ENCODE data around the gene LMBRD1.

LMBRD1 gene

DNA sequence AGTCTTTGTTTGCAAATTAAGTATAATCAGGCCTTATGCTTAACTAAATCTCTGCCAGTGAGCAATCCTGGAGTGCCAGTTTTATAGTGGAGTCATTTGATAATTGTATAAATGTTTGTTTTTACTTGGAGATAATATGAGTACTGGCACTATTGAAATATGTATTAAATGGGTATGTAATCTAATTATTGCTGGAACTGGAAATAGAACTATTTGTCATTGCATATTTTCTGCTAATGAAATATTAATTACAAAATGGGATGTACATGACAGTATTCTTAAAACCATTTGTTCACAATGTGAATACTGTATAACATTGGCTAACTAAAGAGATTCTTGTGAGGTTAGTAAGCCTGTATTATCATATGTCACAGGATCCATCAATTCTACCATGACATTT lies 20.5 kb upstream of the LMBRD1 start:
- TF ChIP-seq, protein P1, sequence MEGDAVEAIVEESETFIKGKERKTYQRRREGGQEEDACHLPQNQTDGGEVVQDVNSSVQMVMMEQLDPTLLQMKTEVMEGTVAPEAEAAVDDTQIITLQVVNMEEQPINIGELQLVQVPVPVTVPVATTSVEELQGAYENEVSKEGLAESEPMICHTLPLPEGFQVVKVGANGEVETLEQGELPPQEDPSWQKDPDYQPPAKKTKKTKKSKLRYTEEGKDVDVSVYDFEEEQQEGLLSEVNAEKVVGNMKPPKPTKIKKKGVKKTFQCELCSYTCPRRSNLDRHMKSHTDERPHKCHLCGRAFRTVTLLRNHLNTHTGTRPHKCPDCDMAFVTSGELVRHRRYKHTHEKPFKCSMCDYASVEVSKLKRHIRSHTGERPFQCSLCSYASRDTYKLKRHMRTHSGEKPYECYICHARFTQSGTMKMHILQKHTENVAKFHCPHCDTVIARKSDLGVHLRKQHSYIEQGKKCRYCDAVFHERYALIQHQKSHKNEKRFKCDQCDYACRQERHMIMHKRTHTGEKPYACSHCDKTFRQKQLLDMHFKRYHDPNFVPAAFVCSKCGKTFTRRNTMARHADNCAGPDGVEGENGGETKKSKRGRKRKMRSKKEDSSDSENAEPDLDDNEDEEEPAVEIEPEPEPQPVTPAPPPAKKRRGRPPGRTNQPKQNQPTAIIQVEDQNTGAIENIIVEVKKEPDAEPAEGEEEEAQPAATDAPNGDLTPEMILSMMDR (IDR thresholded peaks at IDR 0.05; ENCODE audit: control insufficient read depth, extremely low read depth, insufficient read depth), result no peak
- no peak overlapping the region for H3K4me3 ChIP-seq (ENCODE audit: low read depth, low read length)
- DNase-seq (ENCODE audit: low read depth), result no peak

DNA sequence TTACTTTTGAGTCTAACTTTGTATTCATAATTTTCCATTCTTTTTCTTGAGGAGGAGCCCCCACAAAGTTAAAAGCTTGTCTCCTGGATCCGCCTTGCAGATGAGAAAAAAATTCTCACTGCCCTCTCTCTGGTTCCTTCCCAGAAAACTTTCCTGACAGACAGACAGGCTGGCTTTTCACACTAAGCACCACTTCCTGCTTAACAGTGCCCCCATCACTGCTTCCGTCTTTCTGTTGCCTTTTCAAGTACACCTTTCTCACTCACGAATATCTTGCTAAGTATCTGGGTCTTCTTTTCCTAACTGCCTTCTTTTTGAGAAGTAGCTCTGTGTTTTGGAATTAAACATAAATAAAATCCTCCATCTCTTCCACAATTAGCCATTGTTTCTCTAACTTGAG lies 19.8 kb upstream of the LMBRD1 start:
- DNase-seq (ENCODE audit: low read depth), result no peak
- H3K4me3 ChIP-seq (ENCODE audit: low read depth, low read length), result no peak overlapping the region
- TF ChIP-seq, protein P1 (IDR thresholded peaks at IDR 0.05; ENCODE audit: control insufficient read depth, extremely low read depth, insufficient read depth), result no peak

DNA sequence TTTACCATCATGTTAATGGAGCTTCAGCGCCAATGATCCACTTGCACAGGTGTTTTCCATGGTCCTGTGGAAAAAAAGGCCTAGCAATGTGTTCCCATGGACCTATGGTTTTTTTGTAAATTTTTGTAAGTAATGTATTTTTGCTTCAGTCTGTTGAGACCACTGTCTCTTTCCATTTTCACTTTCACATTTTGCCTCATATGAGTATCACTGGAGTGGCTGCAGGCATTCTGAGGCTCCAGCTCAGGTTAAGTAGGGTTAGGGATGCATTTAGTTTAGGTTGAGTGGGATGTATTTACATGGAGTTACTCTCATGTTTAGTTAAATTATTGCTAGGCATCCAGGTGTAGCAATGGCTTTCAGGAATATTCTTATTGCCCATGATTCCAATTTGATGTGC lies 19.2 kb upstream of the LMBRD1 start:
- H3K4me3 ChIP-seq (ENCODE audit: low read depth, low read length), result no peak overlapping the region

DNA sequence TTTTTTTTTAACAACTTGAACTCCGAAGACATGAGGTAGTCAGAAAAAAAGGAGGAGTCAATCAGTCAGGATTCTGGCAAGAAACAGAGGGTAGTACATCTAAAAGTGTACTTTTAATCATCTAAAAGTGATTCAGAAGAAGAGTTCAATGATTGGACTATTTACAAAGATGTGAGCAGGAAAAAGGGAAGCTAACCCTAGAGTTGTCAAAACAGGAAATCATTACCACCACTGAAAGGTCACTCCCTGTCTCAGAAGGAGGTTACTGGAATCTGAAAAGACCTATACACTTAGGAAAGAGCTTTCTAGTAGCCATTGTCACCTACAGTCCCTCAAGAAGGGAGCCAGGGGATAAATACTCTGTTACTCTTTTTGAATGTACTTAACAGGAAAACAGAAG lies 16.7 kb upstream of the LMBRD1 start:
- TF ChIP-seq, protein P1 (IDR thresholded peaks at IDR 0.05; ENCODE audit: control insufficient read depth, extremely low read depth, insufficient read depth), result no peak
- DNase-seq (ENCODE audit: low read depth), result no peak
- no peak overlapping the region for H3K4me3 ChIP-seq (ENCODE audit: low read depth, low read length)

More for the DNA sequence above, 19.2 kb upstream of the LMBRD1 start:
- TF ChIP-seq, protein P1 (IDR thresholded peaks at IDR 0.05; ENCODE audit: control insufficient read depth, extremely low read depth, insufficient read depth), result no peak
- no peak for DNase-seq (ENCODE audit: low read depth)

DNA sequence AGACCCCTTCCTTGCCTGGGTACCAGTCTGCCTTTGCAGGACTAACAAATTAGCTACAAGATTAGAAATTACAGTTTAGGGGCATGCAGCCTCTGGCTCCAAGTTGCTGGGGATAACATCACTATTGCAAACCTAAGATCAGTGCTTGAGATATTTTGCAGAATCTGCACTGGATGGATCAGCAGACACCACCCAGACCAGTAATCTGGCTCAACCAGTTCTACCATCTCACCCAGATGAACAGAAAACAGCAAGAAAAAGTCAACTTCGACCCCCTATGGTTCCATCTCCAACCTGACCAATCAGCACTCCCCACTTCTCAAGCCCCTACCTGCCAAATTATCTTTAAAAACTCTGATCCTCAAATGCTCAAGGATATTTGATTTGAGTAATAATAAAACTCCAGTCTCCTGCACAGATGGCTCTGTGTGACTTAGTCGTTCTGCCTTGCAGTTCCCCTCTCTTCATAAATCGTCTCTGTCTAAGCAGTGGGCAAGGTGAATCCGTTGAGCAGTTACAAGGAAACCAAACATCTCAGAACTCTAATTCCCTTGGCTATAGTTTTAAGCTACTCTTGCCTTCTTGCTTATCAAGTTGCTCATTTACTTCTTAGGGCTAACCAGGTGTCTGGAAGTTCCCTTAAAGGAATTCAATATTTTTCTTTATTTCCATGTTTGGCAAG lies 16.1 kb upstream of the LMBRD1 start:
- TF ChIP-seq, protein P1 (IDR thresholded peaks at IDR 0.05; ENCODE audit: control insufficient read depth, extremely low read depth, insufficient read depth), result no peak
- DNase-seq (ENCODE audit: low read depth), result no peak
- no peak overlapping the region for H3K4me3 ChIP-seq (ENCODE audit: low read depth, low read length)

DNA sequence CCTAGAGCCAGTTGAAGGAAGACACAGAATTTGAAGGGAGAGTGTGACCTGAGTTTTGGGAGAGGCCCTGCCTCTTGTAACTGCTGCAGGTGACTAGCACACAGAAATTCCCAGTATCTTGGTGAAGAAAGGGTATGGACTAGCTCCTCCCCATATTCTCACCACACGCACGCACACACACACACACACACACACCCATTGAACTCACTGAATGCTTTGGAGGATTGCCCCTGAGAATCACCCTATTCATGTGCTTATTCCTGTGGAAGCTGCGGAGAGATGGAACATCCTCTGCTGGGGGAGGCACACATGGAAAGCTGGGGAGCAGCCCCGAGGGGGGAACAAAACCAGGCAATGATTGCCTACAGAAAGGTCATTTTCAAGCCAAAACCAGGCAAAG lies 6.2 kb upstream of the LMBRD1 start:
- no peak for DNase-seq (ENCODE audit: low read depth)
- no peak overlapping the region for H3K4me3 ChIP-seq (ENCODE audit: low read depth, low read length)
- TF ChIP-seq, protein P1 (IDR thresholded peaks at IDR 0.05; ENCODE audit: control insufficient read depth, extremely low read depth, insufficient read depth), result no peak

DNA sequence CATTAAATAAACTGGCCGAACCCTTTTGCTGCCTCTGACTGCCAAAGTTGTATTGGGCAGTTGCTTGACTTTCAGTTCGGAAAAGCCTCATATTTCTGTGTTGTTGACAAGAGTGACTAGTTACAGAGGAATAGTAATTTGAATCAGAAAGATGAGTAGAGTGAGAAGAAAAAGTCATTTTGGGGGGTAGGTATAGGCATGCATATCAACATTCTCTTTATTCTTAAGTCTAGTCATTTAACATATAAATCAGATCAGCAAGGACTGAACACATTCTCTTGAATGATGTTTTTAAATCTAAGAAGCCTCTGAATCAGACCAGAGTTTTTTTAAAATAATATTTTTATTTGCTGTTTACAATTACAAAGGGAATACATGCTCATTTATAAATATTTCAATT lies 4.9 kb upstream of the LMBRD1 start:
- no peak overlapping the region for H3K4me3 ChIP-seq (ENCODE audit: low read depth, low read length)
- DNase-seq (ENCODE audit: low read depth), result no peak

More for the DNA sequence above, 4.9 kb upstream of the LMBRD1 start:
- TF ChIP-seq, protein P1 (IDR thresholded peaks at IDR 0.05; ENCODE audit: control insufficient read depth, extremely low read depth, insufficient read depth), result no peak
